ENCODE results near the gene CTXN1.

DNA sequence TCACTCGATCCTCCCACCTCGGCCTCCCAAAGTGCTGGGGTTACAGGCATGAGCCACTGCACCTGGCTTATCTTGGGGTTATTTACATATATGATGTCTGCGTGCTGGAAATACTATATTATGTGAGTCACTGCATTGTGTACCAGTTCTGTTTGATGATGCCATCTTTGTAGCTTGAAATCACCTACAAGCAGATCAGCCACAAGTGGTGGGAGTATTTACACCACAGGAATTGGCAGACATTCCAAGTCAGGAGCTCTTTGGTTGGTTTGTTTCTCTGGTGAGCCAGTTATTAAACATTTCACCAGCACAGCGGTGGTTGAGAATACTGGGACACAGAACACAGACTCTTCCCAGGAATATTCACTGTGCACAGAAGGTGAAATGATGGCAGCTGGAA, 22.0 kb upstream of the CTXN1 start:
- TF ChIP-seq, protein P1, sequence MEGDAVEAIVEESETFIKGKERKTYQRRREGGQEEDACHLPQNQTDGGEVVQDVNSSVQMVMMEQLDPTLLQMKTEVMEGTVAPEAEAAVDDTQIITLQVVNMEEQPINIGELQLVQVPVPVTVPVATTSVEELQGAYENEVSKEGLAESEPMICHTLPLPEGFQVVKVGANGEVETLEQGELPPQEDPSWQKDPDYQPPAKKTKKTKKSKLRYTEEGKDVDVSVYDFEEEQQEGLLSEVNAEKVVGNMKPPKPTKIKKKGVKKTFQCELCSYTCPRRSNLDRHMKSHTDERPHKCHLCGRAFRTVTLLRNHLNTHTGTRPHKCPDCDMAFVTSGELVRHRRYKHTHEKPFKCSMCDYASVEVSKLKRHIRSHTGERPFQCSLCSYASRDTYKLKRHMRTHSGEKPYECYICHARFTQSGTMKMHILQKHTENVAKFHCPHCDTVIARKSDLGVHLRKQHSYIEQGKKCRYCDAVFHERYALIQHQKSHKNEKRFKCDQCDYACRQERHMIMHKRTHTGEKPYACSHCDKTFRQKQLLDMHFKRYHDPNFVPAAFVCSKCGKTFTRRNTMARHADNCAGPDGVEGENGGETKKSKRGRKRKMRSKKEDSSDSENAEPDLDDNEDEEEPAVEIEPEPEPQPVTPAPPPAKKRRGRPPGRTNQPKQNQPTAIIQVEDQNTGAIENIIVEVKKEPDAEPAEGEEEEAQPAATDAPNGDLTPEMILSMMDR (IDR thresholded peaks at IDR 0.05; ENCODE audit: insufficient read depth, low read length, poor library complexity, severe bottlenecking), result no peak
- no peak for TF ChIP-seq EZH2phosphoT487 (conservative IDR thresholded peaks at IDR 0.05; ENCODE audit: low read length)
